H9 (cell line): ENCODE measurements around the gene EDA. TPM values are rescaled to one million over a fixed set of nuclear protein-coding genes. Genes with fewer than 3 reads are reported as not detected.

ENCODE experiments used
- DNase-seq: peaks from one replicate; pipeline ENCODE4 v3.0.0-alpha.2; 2017
- H2AFZ ChIP-seq: one replicate; pipeline ENCODE4 v1.6.1; 2013; ENCODE audit warnings: mild to moderate bottlenecking, low read length, control low read depth, moderate library complexity
- H2AK5ac ChIP-seq: 2 replicates; pipeline ENCODE4 v1.6.1; 2013; ENCODE audit warnings: low read length, control low read depth, mixed read lengths; ENCODE audit not compliant: insufficient read length
- H2BK120ac ChIP-seq: one replicate; pipeline ENCODE4 v1.6.1; 2013; ENCODE audit warnings: low read depth, mild to moderate bottlenecking, low read length, control low read depth, inconsistent platforms; ENCODE audit not compliant: poor library complexity, severe bottlenecking
- H2BK12ac ChIP-seq: 2 replicates; pipeline ENCODE4 v1.6.1; 2013; ENCODE audit warnings: low read length, control low read depth, mixed read lengths, low read depth; ENCODE audit not compliant: insufficient read length
- H2BK15ac ChIP-seq: 2 replicates; pipeline ENCODE4 v1.6.1; 2013; ENCODE audit warnings: low read depth, low read length, control low read depth
- H2BK20ac ChIP-seq: one replicate; pipeline ENCODE4 v1.6.1; 2013; ENCODE audit warnings: low read depth, mild to moderate bottlenecking, low read length, control low read depth, inconsistent platforms; ENCODE audit not compliant: poor library complexity, severe bottlenecking
- H2BK5ac ChIP-seq: 2 replicates; pipeline ENCODE4 v1.6.1; 2013; ENCODE audit warnings: low read length, control low read depth, mixed read lengths; ENCODE audit not compliant: insufficient read length
- H3K14ac ChIP-seq: 2 replicates; pipeline ENCODE4 v1.6.1; 2013; ENCODE audit warnings: low read length, control low read depth; ENCODE audit not compliant: insufficient read depth
- H3K18ac ChIP-seq: 2 replicates; pipeline ENCODE4 v1.6.1; 2013; ENCODE audit warnings: low read depth, mild to moderate bottlenecking, mixed read lengths, low read length, control low read depth; ENCODE audit not compliant: insufficient read length
- H3K23ac ChIP-seq: 2 replicates; pipeline ENCODE4 v1.6.1; 2013; ENCODE audit warnings: low read length, control low read depth, mixed read lengths, low read depth; ENCODE audit not compliant: insufficient read length
- H3K23me2 ChIP-seq: 2 replicates; pipeline ENCODE4 v1.6.1; 2013; ENCODE audit warnings: low read depth, mild to moderate bottlenecking, mixed read lengths, low read length, control low read depth; ENCODE audit not compliant: insufficient read length, poor library complexity, severe bottlenecking
- H3K27ac ChIP-seq: 2 replicates; pipeline ENCODE4 v1.5.1; 2013; ENCODE audit warnings: low read length, control low read depth, mixed read lengths, low read depth; ENCODE audit not compliant: insufficient read length
- H3K27me3 ChIP-seq: 2 replicates; pipeline ENCODE4 v1.6.1; 2013; ENCODE audit warnings: low read length, control low read depth, inconsistent platforms; ENCODE audit not compliant: insufficient read depth
- H3K4ac ChIP-seq: 2 replicates; pipeline ENCODE4 v1.6.1; 2013; ENCODE audit warnings: low read depth, mild to moderate bottlenecking, control low read depth, inconsistent platforms, low read length, moderate library complexity
- H3K4me1 ChIP-seq: 2 replicates; pipeline ENCODE4 v1.6.1; 2013; ENCODE audit warnings: low read length, control low read depth, inconsistent platforms; ENCODE audit not compliant: insufficient read depth
- H3K4me2 ChIP-seq: 2 replicates; pipeline ENCODE4 v1.6.1; 2013; ENCODE audit warnings: low read length, control low read depth, mixed read lengths; ENCODE audit not compliant: insufficient read length, insufficient read depth
- H3K56ac ChIP-seq: 2 replicates; pipeline ENCODE4 v1.6.1; 2013; ENCODE audit warnings: low read depth, mild to moderate bottlenecking, mixed read lengths, low read length, control low read depth; ENCODE audit not compliant: insufficient read length
- H3K79me1 ChIP-seq: 2 replicates; pipeline ENCODE4 v1.6.1; 2013; ENCODE audit warnings: low read depth, mild to moderate bottlenecking, moderate library complexity, low read length, control low read depth, inconsistent platforms; ENCODE audit not compliant: insufficient read depth, poor library complexity, severe bottlenecking
- H3K79me2 ChIP-seq: 2 replicates; pipeline ENCODE4 v1.6.1; 2013; ENCODE audit warnings: low read length, control low read depth, inconsistent platforms; ENCODE audit not compliant: insufficient read depth
- H3K9ac ChIP-seq: 2 replicates; pipeline ENCODE4 v1.6.1; 2013; ENCODE audit warnings: low read length, control low read depth, mixed read lengths; ENCODE audit not compliant: insufficient read length; ENCODE audit errors: extremely low read depth
- H3K9me3 ChIP-seq: one replicate; pipeline ENCODE4 v1.6.1; 2013; ENCODE audit warnings: low read depth, low read length, inconsistent platforms; ENCODE audit not compliant: control insufficient read depth
- H3T11ph ChIP-seq: one replicate; pipeline ENCODE4 v1.6.1; 2013; ENCODE audit warnings: mild to moderate bottlenecking, low read length, control low read depth, inconsistent platforms
- H4K20me1 ChIP-seq: one replicate; pipeline ENCODE4 v1.6.1; 2013; ENCODE audit not compliant: control insufficient read depth, insufficient read length, insufficient read depth
- H4K5ac ChIP-seq: 2 replicates; pipeline ENCODE4 v1.6.1; 2013; ENCODE audit warnings: low read depth, mild to moderate bottlenecking, mixed read lengths, low read length, control low read depth; ENCODE audit not compliant: insufficient read length
- H4K8ac ChIP-seq: replicated peaks from 2 replicates; pipeline ENCODE4 v1.6.1; 2013; ENCODE audit warnings: low read length, control low read depth, mixed read lengths, low read depth; ENCODE audit not compliant: insufficient read length
- H4K91ac ChIP-seq: 2 replicates; pipeline ENCODE4 v1.6.1; 2013; ENCODE audit warnings: low read depth, mild to moderate bottlenecking, moderate library complexity, mixed read lengths, low read length, control low read depth; ENCODE audit not compliant: insufficient read length
- H3K27ac Mint-ChIP-seq, 3 experiments: 2 replicates in 2 of 3; 3 replicates in 1 of 3; pipeline ENCODE4 v1.8.0; 2020 to 2021; ENCODE audit warnings: mixed read lengths in 3 of 3, mild to moderate bottlenecking in 1 of 3, moderate library complexity in 1 of 3
- H3K27me3 Mint-ChIP-seq: 2 replicates; pipeline ENCODE4 v1.8.0; 2021; ENCODE audit warnings: low read depth, mild to moderate bottlenecking, moderate library complexity, mixed read lengths
- H3K36me3 Mint-ChIP-seq, 3 experiments: 2 replicates in 2 of 3; 3 replicates in 1 of 3; pipeline ENCODE4 v1.8.0; 2020 to 2021; ENCODE audit warnings: low read depth in 3 of 3, mixed read lengths in 3 of 3; ENCODE audit not compliant: insufficient read depth in 1 of 3
- H3K4me1 Mint-ChIP-seq, 2 experiments: 2 replicates each; pipeline ENCODE4 v1.8.0; 2020; ENCODE audit warnings: mixed read lengths in 2 of 2
- H3K4me3 Mint-ChIP-seq, 2 experiments: 2 replicates in 1 of 2; 3 replicates in 1 of 2; pipeline ENCODE4 v1.8.0; 2020 to 2021; ENCODE audit warnings: mild to moderate bottlenecking in 2 of 2, mixed read lengths in 2 of 2, moderate library complexity in 1 of 2
- H3K9me3 Mint-ChIP-seq, 2 experiments: 2 replicates in 1 of 2; 3 replicates in 1 of 2; pipeline ENCODE4 v1.8.0; 2020; ENCODE audit warnings: mild to moderate bottlenecking in 2 of 2, mixed read lengths in 2 of 2, moderate library complexity in 1 of 2
- CTCF ChIP-seq: fragments of 200-600 bp; sonication (generic); conservative IDR thresholded peaks from 3 replicates; pipeline ENCODE4 v1.8.0; 2021; ENCODE audit warnings: antibody characterized with exemption, mild to moderate bottlenecking
- WGBS: extraction: QIAGEN DNeasy Blood & Tissue Kit; methylation state at CpG from one replicate; pipeline ENCODE4 v1.1.7; 2013; ENCODE audit warnings: missing lambda C conversion rate, low lambda C conversion rate, mixed read lengths; ENCODE audit not compliant: insufficient read length; ENCODE audit errors: extremely low coverage; 5-methylcytosine and 5-hydroxymethylcytosine counted together
- total RNA-seq: library from RNA; stranded (reverse); gene quantifications from 2 replicates; pipeline ENCODE4 v1.2.1, GENCODE V29; 2021

EDA gene
- total RNA-seq, 1 experiment from 2014 or later = 7.7 TPM

- Histone ChIP-seq H4K20me1 (no peaks in the 10 kb centered on the region), H3K27me3 (no peaks in the 10 kb centered on the region), H2BK5ac (no peak overlapping the region), H2AK5ac (no peak overlapping the region), H3K4me2 (no peak overlapping the region), H4K5ac (no peak overlapping the region), H3K79me1 (no peaks in the 10 kb centered on the region), H3K18ac (no peak overlapping the region), H3K23ac (no peak overlapping the region), H3K9me3 (peaks cover 38% of the 10 kb centered on the region), H2BK120ac (no peak overlapping the region), H3K79me2 (no peaks in the 10 kb centered on the region), H3K4me1 (peaks cover 6% of the 10 kb centered on the region; the same call in 1 of the 2 replicates), H4K91ac (no peak overlapping the region), H3K4ac (no peak overlapping the region), H4K8ac (no peak overlapping the region), H3K9ac (no peak overlapping the region), H3K56ac (no peak overlapping the region), H3K23me2 (no peaks in the 10 kb centered on the region), H2BK15ac (no peak overlapping the region), H2BK20ac (no peak overlapping the region), H3K14ac (no peak overlapping the region), H3T11ph (no peak overlapping the region), H2AFZ (no peak overlapping the region), H3K27ac (no peak overlapping the region), H2BK12ac (no peak overlapping the region)
- H3K9me3 Mint-ChIP-seq = peaks cover 43 to 45% of the 10 kb centered on the region in 2 experiments
- TF ChIP-seq CTCF = no peak
- peaks cover 5% of the 10 kb centered on the region for H3K27me3 Mint-ChIP-seq
- H3K4me1 Mint-ChIP-seq = peaks cover 16 to 19% of the 10 kb centered on the region in 2 experiments
- H3K36me3 Mint-ChIP-seq = no peaks in the 10 kb centered on the region
- H3K27ac Mint-ChIP-seq = no peak overlapping the region
- no peak overlapping the region for H3K4me3 Mint-ChIP-seq
- no peak for DNase-seq
- WGBS = no CpG with 5 or more reads among the region's 4 CpGs
Observed at GRCh38 chrX:69605521-69605920, 10.4 kb upstream of the EDA start.
